Subcutaneous adipose tissue (tissue), 4 donors: ENCODE results near the gene CCL17. TPM values are rescaled to one million over a fixed set of nuclear protein-coding genes. Genes with fewer than 3 reads are reported as not detected.

ENCODE experiments used
- total RNA-seq, 4 donors: library from RNA; depleted of rRNA; stranded (reverse); fragments of >200 nt; gene quantifications; one replicate each; pipeline ENCODE4 v1.1.0, GENCODE V29; 2016
- TF ChIP-seq, protein P1 (sequence below): fragments of 450-650 bp; IDR thresholded peaks from one replicate; pipeline ENCODE4 v1.5.1; 2016; ENCODE audit warnings: low read depth, mild to moderate bottlenecking, control low read depth, antibody characterized with exemption, moderate library complexity

CCL17 gene
- total RNA-seq, 4 donors from 2014 or later = not detected

GRCh38 chr16:57407521-57408353 is 3.2 kb downstream of the CCL17 start:
- TF ChIP-seq, protein P1, sequence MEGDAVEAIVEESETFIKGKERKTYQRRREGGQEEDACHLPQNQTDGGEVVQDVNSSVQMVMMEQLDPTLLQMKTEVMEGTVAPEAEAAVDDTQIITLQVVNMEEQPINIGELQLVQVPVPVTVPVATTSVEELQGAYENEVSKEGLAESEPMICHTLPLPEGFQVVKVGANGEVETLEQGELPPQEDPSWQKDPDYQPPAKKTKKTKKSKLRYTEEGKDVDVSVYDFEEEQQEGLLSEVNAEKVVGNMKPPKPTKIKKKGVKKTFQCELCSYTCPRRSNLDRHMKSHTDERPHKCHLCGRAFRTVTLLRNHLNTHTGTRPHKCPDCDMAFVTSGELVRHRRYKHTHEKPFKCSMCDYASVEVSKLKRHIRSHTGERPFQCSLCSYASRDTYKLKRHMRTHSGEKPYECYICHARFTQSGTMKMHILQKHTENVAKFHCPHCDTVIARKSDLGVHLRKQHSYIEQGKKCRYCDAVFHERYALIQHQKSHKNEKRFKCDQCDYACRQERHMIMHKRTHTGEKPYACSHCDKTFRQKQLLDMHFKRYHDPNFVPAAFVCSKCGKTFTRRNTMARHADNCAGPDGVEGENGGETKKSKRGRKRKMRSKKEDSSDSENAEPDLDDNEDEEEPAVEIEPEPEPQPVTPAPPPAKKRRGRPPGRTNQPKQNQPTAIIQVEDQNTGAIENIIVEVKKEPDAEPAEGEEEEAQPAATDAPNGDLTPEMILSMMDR = no peak

GRCh38 chr16:57409065-57409464 is 4.5 kb downstream of the CCL17 start:
- TF ChIP-seq, protein P1 = no peak

GRCh38 chr16:57409870-57410587 is 5.5 kb downstream of the CCL17 start:
- TF ChIP-seq, protein P1 = no peak

DNA sequence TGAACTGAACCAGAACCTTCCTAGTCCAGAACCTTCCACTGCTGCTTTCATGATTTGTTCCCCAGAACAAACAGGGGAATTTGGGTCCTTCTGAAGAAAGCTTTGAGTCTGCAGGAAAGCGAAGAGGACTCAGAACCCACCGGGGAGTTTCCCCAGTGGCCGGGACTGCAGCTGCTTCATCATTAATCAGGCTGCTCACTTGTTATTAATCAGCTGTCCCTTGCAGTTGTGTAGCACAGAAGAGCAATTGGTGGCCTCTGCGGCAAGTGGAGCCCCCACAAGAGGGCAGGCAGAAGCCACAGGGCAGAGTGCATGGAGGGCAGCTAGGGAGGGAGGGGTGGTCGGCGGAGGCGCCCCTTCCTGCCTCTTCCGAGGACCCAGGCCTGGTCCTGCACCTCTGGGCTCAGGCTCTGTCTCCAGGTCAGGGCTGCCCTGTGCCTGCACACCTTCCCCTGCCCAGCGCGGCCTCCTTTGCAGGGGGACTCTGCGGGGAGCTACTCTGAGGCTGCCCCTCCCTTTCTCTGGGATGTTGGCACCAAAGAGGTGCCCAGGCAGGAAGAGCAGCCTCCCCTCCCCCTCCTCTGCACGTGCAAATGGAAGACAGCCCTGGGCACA is 6.9 kb downstream of the CCL17 start:
- TF ChIP-seq, protein P1 = no peak

DNA sequence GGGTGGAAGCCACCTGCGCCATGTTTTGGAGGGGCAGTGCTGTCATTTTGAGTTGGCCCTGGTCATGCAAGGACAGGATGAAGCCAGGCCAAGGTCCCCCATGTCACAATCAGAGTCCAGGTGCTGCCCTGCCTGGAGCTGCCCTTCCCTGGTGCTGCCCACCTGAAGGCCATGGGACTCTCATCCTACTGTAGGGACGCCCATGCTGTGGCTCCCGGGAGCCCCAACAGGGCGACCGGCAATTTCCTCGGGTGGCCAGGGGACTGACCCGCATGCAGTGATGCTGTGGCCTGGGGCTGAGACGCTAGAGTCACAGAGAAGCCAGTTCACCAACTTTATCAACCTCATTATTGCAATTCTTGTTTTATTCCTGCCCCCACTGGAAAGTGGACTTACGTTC is 8.0 kb downstream of the CCL17 start:
- TF ChIP-seq, protein P1 = no peak

DNA sequence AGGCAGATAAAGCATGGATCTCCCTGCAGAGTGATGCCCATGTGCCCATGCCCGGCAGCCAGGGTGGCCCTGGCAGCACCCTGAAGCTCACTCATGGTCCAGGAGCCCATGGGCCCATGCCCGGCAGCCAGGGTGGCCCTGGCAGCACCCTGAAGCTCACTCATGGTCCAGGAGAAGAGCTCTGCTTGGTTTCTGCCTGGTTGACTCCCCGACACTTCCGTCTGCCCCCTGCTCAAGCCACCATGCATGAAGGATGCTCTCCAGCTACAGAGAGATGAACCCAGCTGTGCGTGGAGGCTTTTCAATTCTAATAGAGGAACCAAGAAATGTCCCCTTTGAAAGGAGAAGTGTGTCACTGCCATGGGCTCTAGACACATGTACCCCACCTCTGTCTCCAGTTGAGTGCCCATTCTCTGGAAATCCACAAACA is 8.7 kb downstream of the CCL17 start:
- TF ChIP-seq, protein P1 = no peak

- TF ChIP-seq, protein P1 = no peak
Observed at GRCh38 chr16:57413733-57414132, 9.2 kb downstream of the CCL17 start.
